Epithelial cell of proximal tubule (primary cell): ENCODE measurements around the gene PLXNB2. TPM values are rescaled to one million over a fixed set of nuclear protein-coding genes. Genes with fewer than 3 reads are reported as not detected.

Source experiments
- DNase-seq: peaks from one replicate; pipeline ENCODE4 v3.0.0-alpha.2; 2011; ENCODE audit warnings: low read depth
- H3K4me3 ChIP-seq: 2 replicates; pipeline ENCODE4 v1.5.1; 2011; ENCODE audit warnings: low read depth, mild to moderate bottlenecking, low read length
- CTCF ChIP-seq: conservative IDR thresholded peaks from 2 replicates; pipeline ENCODE4 v1.5.1; 2012; ENCODE audit warnings: low read depth, mild to moderate bottlenecking, low read length
- total RNA-seq: library from RNA; depleted of rRNA; stranded (reverse); fragments of >200 nt; gene quantifications from 2 replicates; pipeline ENCODE4 v1.2.3, GENCODE V29; 2015

PLXNB2 gene
- total RNA-seq, 1 donor from 2014 or later: 177 TPM

GRCh38 chr22:50301581-50301991 lies 5.9 kb downstream of the PLXNB2 start:
- no peak overlapping the region for H3K4me3 ChIP-seq
- TF ChIP-seq CTCF: no peak

GRCh38 chr22:50300620-50301257 lies 6.7 kb downstream of the PLXNB2 start:
- no peak for TF ChIP-seq CTCF
- no peak overlapping the region for H3K4me3 ChIP-seq

More at GRCh38 chr22:50301581-50301991, 5.9 kb downstream of the PLXNB2 start:
- no peak for DNase-seq

GRCh38 chr22:50299785-50300619 lies 7.4 kb downstream of the PLXNB2 start:
- no peak for DNase-seq
- peak overlapping the region; percentile 42 for H3K4me3 ChIP-seq
- no peak for TF ChIP-seq CTCF

More at GRCh38 chr22:50300620-50301257, 6.7 kb downstream of the PLXNB2 start:
- DNase-seq: no peak

- peak overlapping the region; percentile 42 for H3K4me3 ChIP-seq
- no peak for TF ChIP-seq CTCF
Observed at GRCh38 chr22:50298937-50299784, 8.3 kb downstream of the PLXNB2 start.

GRCh38 chr22:50298266-50298637 lies 9.2 kb downstream of the PLXNB2 start:
- no peak for DNase-seq
- no peak for TF ChIP-seq CTCF
- no peak overlapping the region for H3K4me3 ChIP-seq

More at GRCh38 chr22:50298937-50299784, 8.3 kb downstream of the PLXNB2 start:
- no peak for DNase-seq

- H3K4me3 ChIP-seq: no peak overlapping the region
- no peak for TF ChIP-seq CTCF
- DNase-seq: no peak
Observed at GRCh38 chr22:50297510-50298265, 9.8 kb downstream of the PLXNB2 start.
